DMS79 treated with DMSO at 0.1 percent for 48 hours (cell line): Measurements from ENCODE around the gene MTHFR.
A peak's percentile ranks its signal among the peaks of the same experiment; 100 is the strongest.

Source experiments
- DNase-seq: peaks from one replicate; lab custom pipeline; 2025; lab: John Stamatoyannopoulos, UW

The MTHFR gene

DNA sequence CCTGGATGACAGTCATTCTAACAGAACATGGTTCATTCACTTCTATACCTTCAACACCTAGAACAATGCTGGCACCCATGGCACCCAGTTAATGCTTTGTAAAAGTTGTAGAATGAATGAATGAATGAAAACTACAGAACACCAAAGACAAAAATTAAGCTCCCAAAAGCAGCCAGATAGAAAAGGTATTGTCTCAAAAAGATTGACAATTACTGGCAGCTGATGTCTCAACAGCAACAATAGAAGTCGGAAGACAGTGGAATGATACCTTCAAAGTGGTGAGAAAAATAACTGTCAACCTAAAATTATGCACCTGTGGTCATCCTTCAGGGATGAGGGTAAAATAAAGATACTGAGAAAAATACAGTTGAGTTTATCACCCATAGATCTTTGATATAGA, 48.7 kb downstream of the MTHFR start:
- no peak for DNase-seq

DNA sequence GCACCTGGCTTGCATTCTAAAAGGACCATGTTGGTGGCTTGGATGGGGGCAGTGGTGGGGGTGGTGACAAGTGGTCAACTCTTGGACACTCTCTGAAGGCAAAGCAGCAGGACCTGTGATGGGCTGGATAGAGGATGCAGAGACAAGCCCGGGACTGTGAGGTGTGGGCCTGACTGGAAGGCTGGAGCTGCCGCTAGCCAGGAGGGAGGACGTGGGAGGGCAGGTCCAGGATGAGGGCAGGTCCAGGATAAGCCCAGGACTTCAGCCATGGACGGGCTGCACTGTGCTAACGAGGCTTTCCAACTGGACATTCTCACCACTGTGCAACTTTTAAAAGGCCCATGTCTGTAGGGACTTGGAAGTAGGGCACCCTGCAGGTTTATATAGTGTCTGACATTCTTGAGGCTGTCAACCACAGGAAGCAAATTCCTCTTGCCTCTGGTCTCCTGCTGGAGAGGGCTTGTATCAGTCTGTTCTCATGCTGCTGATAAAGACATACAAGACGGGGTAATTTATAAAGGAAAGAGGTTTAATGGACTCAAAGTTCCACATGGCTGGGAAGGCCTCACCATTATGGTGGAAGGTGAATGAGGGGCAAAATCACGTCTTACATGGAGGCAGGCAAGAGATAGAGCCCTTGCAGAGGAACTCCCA, 52.1 kb downstream of the MTHFR start:
- no peak for DNase-seq

DNA sequence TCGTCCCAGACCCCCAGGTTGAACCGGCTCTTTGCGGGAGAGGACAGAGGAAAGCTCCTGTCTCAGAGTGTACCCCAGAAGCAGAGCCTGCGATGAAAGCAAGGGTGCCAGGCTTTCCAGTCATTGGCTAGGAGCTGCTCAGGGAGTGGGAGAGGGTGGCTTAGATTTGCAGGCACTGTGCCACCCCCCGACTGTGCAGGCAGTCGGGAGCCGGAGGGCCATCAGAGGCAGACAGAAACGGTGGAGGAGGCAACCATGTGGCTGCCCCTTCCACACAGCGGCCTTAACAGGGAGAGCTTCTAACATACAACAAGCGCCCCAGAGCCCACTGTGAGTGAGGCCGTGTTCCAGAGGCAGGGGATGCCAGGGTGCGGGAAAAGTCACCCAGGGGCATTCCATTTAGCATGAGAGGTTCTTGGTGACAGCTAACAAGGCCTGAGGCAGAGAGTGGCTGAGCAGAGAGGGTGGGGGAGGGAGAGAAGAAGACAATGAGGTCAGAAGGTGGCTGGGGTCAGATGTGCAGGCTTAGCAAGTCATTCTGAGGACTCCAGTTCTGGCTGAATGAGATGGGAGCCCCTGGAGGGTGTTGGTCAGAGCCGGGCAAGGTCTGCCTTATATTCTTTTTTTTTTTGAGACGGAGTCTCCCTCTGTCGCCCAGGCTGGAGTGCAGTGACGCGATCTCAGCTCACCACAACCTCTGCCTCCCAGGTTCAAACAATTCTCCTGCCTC, 53.2 kb downstream of the MTHFR start:
- DNase-seq = no peak

DNA sequence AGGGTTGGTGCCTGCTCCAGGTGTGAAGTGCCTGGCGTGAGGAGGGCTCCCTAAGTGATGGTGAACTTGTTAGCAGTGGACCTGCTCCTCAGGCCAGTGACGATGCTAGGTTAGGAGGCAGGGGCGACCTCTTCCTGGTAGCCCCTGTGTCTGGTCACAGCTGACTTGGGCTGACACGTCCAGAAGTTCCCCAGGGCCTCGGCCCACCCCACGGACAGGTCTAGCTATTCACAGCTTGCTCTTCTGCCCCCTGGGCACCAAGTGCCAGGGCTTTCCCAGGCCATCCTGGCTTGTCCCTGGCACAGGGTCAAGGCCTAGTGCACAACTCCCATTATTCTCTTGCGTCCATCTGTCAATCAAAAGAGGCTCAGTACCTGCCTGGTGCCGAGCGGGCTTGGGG, 54.7 kb downstream of the MTHFR start:
- no peak for DNase-seq

- DNase-seq = no peak
These were observed 55.8 kb downstream of the MTHFR start for GRCh38 chr1:11749996-11750395.

- no peak for DNase-seq
These were observed 56.5 kb downstream of the MTHFR start for GRCh38 chr1:11749203-11749689.

GRCh38 chr1:11748294-11749202, 57.2 kb downstream of the MTHFR start:
- no peak for DNase-seq

- DNase-seq = no peak
These were observed 58.8 kb downstream of the MTHFR start for GRCh38 chr1:11746795-11747487.

DNA sequence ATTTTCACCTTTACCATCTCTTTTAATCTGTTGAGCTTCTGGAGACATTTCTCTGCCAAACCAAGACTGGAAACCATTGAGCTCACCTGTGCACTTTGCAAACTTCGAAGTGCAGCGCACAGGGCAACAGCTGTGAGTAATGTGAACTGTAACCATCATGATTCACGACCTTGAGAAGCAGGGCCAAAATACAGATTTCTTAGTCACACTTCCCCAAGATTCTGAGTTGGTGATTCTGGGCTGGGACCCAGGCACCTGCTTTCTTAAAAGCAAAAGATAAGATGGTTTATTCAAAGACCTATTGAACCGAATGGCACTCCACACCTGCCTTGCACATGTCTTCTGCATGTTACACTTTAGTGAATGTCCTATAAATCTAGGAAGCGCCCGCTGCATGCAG, 59.7 kb downstream of the MTHFR start:
- DNase-seq = no peak

- DNase-seq = no peak
These were observed 61.5 kb downstream of the MTHFR start for GRCh38 chr1:11744287-11744686.

DNA sequence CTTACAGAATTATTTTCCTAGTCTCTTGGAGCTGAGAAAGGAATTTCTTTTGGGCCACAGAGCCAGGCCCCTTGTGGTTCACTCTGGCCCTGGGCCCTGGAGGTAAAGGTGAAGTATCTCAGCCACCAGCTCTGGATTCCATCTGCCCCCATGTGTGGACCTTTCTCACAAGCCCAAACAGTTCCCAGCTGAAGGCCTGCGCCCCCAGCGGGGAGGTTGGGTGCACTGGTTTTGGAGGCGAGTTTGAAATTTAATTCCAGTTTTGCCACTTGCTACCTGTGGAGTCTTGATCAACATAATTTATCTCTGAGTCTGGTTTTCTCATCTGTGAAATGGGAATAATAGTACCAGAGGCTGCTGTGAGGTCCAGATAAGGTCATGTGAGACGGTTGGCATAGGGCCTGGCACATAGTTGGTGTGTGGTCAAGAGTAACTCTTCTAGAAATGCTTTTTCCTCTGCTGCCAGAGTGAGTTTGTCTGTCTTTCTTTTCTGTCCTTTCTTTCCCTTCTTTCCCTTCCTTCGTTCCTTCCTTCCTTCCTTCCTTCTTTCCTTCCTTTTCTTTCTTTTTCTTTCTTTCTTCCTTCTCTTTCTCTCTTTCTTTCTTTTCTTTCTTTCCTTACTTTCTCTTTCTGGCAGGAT, 63.7 kb downstream of the MTHFR start:
- DNase-seq = no peak

- no peak for DNase-seq
These were observed 64.3 kb downstream of the MTHFR start for GRCh38 chr1:11741482-11741881.

DNA sequence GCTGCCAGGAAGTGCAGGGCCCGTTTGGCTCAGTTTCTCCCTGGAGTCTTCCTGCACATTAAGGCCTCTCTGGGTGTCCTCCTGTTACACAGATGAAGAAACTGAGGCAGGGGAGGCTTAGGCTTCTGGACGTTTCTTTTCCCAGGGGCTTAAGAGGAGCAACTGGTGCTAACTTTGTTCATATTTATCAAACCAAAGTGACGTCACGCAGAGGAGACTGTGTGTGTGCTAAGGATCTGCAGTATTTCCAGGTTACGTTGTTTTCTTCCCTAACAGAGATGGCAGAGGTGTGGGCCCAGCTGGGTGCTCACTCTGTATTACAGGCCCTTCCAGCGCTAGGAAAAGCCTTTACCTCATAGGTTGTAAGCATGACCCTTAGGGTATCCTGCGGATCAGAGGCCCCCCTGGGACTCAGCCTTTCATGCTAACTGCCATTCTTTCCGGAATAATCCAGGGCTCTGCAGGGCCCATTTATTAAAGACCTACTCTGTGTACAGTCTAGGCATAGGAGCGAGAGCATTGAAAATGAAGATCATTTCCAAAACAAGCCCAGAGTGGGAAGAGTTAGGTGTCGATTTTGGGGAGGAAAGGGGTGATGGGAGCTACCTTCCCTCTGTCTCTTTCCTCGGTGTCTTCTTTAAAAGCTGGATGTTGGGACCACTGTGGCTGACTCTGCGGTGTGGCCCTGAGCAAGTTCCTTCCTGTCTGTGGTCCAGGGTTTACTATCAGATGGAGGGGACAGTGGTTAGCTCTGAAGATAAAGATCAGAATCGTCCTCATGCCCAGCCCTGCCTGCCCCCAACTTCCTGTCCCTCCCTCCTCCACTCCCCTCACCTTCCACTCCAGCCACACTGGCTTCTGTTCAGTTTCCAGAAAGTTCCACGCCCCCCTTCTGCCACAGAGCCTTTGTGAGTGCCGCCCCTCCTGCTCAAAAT, 65.2 kb downstream of the MTHFR start:
- no peak for DNase-seq

- DNase-seq = no peak
These were observed 67.0 kb downstream of the MTHFR start for GRCh38 chr1:11738783-11739182.

GRCh38 chr1:11738096-11738495, 67.7 kb downstream of the MTHFR start:
- no peak for DNase-seq

DNA sequence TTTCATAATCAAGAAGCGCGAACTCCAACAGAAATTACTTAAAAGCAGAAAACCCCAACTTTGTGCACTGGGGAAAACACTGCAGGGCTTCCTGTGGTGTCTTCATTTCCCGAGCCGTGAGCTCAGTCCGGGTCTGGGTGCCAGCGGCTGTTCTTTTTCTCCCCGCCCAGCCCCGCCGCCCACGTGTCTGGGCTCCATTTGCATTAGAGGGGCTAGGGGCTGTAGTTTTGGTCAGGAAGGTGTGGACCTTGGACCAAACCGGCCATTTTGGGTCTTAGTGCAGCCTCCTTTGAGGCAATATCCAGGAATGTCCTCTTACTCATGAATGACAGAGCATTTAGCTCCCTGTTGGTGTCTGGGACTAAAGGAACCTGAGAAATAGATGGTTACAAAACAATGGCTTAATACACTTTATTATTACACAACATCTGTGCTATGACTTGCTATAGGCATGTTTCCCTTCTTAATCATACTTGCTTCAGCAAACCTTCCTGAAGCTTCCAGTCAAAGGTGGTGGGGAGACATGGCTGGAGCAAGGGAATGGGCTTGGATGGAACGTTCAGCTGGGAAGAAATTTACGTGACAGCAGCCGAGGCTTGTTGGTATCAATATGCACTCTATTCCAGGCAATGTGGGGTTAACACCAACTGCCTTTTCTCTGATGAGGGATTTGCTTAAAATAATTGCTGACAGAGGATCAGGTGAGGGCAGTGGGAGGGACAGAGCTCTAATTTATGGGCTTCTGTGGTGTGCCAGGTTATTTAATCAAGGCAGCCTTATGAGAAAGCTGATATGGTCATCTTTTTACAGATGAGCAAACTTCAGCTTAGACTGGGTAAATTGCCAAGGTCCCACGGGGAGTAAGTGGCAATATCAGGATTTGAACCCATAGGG, 68.8 kb downstream of the MTHFR start:
- peak; percentile 43 for DNase-seq

DNA sequence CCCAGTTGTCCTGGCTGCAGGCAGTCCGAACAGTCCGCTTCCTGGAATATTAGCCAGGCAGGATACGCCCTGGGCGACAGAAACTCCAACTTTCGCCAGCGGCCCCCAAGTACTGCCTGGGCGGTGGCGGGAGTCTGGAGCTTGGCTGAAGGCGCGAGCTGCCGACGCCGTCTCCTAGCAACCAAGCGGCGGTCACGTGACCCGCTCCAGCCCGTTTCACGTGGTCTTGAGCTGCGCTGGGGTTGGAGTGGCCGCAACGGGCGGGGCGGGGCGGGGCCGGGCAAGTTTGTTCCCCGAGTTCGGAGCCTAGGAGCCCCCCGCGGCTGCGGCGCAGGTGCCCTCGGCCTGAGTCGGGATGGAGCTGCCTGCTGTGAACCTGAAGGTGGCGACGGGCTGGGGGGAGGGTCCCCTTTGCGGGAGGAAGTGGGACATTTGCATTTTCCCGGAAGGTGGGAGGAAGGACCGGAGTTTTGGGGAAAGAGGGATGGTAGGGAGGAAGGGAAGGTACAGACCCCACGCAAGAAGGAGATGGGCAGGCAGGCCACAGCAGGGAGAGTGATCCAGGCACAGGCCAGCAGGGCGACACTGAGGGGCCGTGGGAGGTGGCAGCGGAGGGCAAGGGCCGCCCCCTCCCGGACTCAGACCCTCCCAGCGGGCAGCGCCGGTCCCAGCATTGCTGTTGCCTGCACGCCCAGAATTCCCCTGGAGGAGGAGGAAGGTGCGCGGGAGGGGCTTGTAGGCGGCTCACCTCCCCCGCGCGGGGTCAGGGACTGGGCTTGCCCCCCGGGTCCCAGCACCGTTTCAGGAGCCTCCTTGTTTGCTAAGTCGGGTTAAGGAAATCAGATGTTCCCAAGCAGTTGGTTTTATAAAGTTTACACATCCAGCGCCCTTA, 69.7 kb downstream of the MTHFR start, which contains the start of gene AGTRAP:
Gene AGTRAP (plus strand): TSS at position 283 of the 892 bp plus-strand sequence. CDS start 73 bp downstream, at position 356.
- DNase-seq = peak; percentile 85
